HG03342 (cell line): ENCODE data around the gene SNAP29.
A peak's percentile ranks its signal among the peaks of the same experiment; 100 is the strongest.
"Not testable (repeated sequence)": the region's sequence is repeated elsewhere in the genome, so short reads cannot be mapped to it uniquely, and the experiment has no call there.

Experiments used
- ATAC-seq: cut with Tn5 transposase; IDR thresholded peaks from one replicate; pipeline ENCODE4 v1.9.1; 2021; ENCODE audit warnings: mild to moderate bottlenecking, moderate library complexity; ENCODE audit not compliant: unreplicated experiment

SNAP29 gene

GRCh38 chr22:20897737-20898136, 38.9 kb downstream of the SNAP29 start:
- ATAC-seq: not testable (repeated sequence)

GRCh38 chr22:20899827-20900423, 41.1 kb downstream of the SNAP29 start:
- ATAC-seq: no peak

- not testable (repeated sequence) for ATAC-seq
Observed at GRCh38 chr22:20901093-20902033, 42.6 kb downstream of the SNAP29 start.

GRCh38 chr22:20903093-20903492, 44.3 kb downstream of the SNAP29 start:
- no peak for ATAC-seq

GRCh38 chr22:20904008-20904979, 45.5 kb downstream of the SNAP29 start:
- no peak for ATAC-seq

- ATAC-seq: no peak
Observed at GRCh38 chr22:20904980-20905355, 46.2 kb downstream of the SNAP29 start.

GRCh38 chr22:20905415-20906386, 46.9 kb downstream of the SNAP29 start:
- ATAC-seq: no peak

GRCh38 chr22:20906387-20906767, 47.6 kb downstream of the SNAP29 start:
- ATAC-seq: no peak

GRCh38 chr22:20908717-20909116, 49.9 kb downstream of the SNAP29 start:
- not testable (repeated sequence) for ATAC-seq

GRCh38 chr22:20909543-20910303, 50.9 kb downstream of the SNAP29 start:
- no peak for ATAC-seq

- ATAC-seq: no peak
Observed at GRCh38 chr22:20912494-20912893, 53.7 kb downstream of the SNAP29 start.

GRCh38 chr22:20916916-20917810, 58.4 kb downstream of the SNAP29 start, which contains the start of gene CRKL:
CRKL (plus strand) TSS chr22:20917407; CDS start chr22:20917935, 528 bp downstream.
- peak; percentile 96 for ATAC-seq

GRCh38 chr22:20918663-20919218, 59.9 kb downstream of the SNAP29 start:
- ATAC-seq: no peak

GRCh38 chr22:20919718-20920117, 60.9 kb downstream of the SNAP29 start:
- no peak for ATAC-seq

GRCh38 chr22:20920881-20921203, 62.0 kb downstream of the SNAP29 start:
- ATAC-seq: no peak

- ATAC-seq: no peak
Observed at GRCh38 chr22:20922141-20922751, 63.4 kb downstream of the SNAP29 start.

- no peak for ATAC-seq
Observed at GRCh38 chr22:20926243-20926642, 67.4 kb downstream of the SNAP29 start.
